ENCODE data around the gene SCN2A.
A peak's percentile ranks its signal among the peaks of the same experiment; 100 is the strongest.

SCN2A gene

DNA sequence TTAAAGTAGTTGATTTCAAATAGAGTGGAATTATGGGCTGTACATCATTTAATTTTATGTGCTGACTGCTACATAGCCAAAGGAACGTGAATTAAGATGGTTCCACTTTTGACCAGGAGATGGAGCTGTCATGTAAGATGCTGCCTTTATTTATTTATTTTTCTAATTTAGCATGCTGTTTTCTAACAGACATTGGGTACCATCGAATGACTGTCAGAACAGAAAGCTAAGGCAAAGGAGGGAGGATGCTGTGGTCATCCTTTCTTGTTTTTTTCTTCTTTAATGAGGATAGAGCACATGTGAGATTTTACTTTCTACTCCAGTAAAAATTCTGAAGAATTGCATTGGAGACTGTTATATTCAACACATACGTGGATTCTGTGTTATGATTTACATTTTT, at the start of gene SCN2A:
Gene SCN2A (plus strand): TSS at position 185 of the 400 bp plus-strand sequence. CDS start 56,410 bp downstream, outside the sequence.
- peak; percentile 2 for DNase-seq (ENCODE audit: low spot score)

DNA sequence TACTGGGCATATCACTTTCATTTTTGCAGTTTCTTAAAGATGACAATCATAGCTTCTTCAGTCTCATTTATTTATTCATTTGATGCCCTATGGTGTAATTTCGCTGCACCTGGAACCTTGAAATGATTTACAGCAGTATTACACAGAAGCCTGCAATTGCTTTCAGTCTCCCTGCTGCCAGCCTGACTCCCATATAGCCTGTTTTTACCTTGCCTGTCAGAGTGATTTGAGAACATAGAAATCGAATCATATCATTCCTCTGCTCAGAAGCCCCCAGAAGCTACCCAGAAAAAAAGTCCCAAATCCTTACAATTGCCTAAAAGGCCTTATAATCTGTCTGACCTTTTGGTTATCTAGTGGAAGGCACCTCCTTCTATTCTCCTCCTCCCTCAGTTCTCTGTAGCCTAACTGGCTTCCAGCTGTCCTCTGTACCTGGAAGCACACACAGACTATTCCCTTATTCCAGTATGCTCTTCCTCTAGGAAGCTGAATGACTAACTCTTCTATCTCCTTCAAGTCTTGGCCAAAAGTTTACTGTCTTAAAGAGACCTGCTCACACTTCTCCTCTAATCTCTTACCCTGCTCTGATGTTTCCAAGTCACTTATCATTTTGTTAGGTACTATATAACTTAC, 48.0 kb upstream of the SCN2A start:
- DNase-seq (ENCODE audit: low spot score): no peak

DNA sequence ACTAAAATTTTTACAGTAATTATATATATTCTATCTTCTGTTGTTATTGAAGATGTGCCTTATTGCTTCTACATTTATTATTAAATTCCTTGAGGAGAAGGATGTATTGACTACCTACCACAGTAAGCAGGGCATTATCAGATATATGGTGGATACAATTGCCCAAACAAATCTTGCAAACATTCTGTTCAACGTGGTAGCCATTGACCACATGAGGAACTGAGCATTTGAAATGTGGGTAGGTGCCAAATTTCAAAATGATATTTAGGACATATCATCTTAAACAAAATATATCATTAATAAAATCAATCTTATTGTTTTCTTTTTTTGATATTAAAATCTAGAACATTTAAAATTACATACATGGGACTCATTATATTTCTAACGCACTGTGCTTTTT, 46.5 kb upstream of the SCN2A start:
- DNase-seq (ENCODE audit: low spot score): no peak

DNA sequence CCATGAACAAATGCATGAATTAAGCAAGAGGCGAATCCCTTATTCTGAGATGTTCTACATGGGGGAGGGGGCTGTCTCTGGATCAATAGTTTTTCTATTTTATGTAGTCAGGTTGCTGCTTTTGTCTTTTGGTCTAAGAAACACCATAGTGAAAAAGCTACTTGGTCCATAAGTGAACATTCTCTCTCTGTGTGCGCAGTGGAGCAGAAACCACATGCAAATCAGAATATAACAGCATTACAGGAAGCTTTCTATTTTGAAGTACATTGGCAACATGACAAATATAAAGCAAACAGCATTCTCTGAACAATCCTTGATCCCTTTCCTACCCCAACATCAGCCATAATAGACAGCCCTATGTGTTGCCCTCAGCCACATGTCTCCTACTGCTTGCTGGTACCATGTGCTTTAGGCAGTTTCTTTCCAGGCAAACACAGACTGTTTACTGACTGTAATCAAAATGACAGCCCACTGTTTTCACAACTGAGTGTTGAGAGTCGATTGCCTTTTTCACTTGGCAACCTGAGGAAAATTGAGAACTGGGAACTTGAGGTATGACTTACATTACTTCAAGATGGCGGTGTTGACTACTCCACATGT, 45.9 kb upstream of the SCN2A start:
- DNase-seq (ENCODE audit: low spot score): no peak

DNA sequence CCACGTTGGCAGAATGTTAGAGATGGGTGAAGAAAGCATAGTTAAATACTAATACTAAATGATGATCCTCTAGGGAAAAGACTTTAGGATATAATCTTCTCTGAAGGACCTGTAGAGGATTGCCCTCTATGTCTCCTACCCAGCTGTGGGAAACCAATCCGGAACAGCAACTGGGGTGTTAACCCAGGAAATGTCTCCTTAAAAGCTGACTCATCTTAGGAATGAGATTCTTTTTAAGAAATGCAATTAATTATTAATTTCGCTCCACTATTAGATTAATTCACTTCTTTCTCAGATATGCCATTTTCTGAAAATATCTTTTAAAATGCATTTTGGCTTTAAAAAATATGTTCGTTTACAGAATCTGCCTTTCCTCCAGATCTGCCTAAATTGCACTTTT, 42.8 kb upstream of the SCN2A start:
- DNase-seq (ENCODE audit: low spot score): peak; percentile 0

DNA sequence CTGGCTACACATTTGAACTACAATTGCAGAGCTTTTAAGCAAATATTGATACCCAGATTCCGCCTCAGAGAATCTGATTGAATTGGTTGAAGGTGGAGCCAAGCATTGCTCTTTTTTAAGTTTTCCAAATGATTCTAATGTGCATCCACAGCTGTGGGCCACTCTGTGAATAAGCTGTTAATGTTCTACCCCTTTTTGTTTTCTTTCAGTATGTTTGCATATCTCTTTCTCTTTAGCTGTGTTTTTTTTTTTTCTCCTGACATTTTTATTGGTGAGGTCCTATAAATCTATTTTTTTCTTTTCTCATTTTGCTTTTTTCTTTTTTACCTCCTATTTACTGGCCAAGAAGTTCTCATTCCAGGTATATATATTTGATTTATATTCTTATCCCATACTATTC, 41.9 kb upstream of the SCN2A start:
- no peak for DNase-seq (ENCODE audit: low spot score)

DNA sequence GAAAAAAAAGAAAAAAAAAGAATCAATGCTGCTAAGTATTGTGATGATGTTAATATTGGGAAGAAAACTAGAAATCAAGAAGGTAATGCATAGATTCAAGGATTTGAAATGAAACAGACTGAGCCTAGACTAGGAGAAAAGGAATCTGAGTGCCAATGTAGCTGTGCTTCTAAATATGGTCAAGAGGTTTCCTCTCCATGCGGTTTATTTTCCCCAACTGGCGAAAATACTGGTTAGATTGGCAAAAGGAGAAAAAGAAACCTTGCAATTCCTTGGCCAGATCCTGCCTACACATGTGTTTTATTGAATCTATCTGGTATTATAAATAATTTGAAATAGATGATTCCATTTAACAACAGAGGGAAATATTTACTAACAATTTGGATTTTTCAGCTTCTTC, 41.0 kb upstream of the SCN2A start:
- DNase-seq (ENCODE audit: low spot score): no peak

DNA sequence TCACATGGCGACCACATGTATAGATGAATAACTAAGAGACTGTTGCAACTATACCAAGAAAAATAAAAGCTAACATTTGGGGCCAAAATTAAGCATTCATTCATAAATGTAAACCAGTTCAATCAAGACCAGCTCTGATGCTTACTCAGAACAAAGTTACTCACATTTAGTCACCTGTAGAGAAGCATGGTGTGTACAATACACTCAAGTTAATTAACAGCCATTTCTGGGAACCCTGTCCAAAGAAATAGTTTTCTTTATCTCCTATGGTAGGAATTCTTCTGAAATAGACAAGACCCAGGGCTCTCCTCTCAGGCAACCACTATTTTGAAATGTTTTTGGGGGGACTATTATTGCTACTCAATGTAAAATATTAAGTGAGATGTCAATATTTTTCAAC, 37.0 kb upstream of the SCN2A start:
- DNase-seq (ENCODE audit: low spot score): no peak

DNA sequence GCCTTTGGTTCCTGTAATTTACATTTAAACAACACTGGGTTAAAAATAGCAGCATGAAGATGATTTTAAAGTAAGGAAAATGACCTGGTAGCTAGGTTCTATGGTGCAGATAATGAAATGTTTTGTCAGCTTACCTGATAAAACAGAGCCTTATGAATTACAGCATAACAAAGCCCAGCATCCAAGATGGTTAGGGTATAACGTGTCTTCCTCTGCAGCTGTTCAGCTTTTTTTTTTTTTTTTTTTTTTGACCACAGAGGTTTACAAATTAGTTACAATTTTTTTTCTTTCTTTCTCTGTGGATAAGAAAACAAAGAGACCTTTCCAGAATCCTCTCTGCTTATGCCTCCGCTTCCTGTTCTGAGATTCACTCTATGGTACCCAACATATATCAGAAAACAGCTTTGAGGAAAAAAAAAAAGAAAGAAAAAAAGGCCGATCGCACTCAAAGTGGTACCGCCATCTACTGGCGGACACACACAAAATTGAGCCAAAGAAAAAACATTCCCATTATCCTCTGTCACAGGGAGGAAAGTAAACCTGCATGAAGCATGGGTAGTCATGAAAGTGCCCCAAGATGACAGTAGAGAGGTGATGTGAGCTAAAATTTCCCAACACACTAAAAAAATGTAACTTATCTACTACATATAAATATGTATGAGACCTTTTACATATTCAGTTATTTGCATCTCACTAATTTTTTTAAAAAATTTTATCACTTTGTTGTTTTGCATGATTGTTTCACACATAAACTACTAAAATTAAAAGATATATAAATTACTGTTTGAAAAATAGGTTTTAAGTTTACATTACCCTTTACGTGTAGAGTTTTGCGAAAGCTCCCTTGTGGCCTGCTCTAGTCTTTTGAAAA, 35.3 kb upstream of the SCN2A start, which contains the start of gene SCN3A:
Gene SCN3A (minus strand): TSS at position 362 of the 871 bp plus-strand sequence. CDS start 27,656 bp downstream, outside the sequence.
- DNase-seq (ENCODE audit: low spot score): peak; percentile 5

DNA sequence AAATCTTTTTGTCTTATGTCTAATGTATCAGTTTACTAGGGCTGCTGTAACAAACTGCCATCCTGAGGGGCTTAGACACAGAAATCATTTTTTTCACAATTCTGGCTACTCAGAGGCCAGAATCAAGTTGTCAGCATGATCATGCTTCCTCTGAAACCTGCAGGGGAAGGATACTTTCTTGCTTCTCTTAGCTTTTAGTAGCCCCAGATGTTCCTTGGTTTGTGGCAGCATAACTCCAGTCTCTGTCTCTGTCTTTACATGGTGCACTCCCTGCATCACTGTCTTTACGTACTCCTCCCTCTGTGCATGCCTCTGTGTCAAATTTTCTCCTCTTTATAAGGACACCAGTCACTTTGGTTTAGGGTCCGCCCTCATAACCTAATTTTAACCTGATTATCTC, 33.3 kb upstream of the SCN2A start:
- DNase-seq (ENCODE audit: low spot score): no peak

DNA sequence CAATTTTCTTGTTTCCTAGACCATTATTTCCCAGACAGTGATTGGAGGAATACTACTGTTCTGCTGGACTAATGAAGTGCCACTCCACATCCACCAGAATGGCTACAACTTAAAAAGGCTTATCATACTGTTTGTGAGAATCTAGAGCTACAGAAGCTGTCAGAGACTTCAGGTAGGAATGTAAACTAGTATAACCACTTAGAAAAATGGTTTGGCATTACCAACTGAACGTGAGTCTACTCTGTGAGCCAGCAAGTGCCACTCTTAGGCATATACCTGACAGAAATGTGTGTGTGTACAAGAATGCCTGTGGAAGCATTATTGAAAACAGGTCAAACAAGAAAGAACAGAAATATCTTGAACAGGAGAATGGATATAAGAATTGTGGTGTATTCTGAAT, 31.1 kb upstream of the SCN2A start:
- DNase-seq (ENCODE audit: low spot score): no peak

DNA sequence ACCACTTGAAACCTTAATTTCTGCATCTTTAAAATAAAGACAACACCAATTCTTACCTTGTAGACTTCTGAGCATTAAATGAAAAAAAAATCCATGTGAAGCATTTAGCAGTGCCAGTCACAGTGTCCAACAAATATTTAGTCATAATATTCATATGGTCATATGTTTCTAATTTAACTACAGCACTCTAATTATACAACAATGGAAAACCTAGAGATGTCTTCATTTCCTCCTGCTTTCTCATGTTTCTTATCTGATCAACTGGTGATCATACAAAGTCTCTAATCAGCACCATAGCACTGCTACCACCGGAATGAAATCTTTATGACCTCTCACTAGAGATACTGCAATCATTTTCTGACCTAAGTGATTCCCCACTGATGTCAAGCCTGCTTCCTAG, 25.1 kb upstream of the SCN2A start:
- no peak for DNase-seq (ENCODE audit: low spot score)

DNA sequence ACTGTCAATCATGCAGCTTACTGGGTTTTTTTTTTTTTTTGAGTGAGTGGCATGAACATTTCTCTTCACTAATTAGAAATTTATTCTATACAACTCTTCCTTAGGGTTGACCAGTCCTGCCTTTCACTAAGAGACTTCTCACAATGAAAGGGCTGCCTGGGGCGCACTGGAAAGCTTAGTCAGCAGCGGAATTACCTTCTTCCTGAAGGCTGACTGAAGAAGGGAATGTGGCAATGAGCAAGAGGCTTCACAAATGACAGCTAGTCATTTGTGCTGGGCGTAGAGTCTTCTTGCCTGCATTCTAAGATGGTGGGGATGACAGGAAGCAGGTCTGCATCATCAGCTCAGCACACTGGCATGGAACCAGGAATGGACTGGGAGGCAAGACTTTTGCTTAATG, 19.7 kb upstream of the SCN2A start:
- no peak for DNase-seq (ENCODE audit: low spot score)

DNA sequence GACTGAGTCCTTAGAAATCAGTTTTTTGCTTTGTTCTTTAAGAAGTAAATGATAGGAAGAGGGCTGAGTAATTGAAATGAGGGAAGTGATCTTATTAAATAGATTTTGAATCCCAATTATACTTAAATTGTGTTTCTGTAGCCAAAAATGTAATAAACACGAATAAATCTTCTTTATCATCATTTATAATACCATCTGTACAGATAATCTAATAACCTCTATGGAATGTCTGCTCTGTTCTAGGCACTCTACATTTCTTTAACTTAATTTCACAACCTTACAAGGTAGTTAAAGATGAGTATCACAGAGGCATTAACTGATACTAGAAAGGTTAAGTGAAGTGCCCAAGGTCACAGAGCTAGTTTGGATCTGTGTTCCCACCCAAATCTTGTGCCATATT, 14.3 kb upstream of the SCN2A start:
- DNase-seq (ENCODE audit: low spot score): no peak

DNA sequence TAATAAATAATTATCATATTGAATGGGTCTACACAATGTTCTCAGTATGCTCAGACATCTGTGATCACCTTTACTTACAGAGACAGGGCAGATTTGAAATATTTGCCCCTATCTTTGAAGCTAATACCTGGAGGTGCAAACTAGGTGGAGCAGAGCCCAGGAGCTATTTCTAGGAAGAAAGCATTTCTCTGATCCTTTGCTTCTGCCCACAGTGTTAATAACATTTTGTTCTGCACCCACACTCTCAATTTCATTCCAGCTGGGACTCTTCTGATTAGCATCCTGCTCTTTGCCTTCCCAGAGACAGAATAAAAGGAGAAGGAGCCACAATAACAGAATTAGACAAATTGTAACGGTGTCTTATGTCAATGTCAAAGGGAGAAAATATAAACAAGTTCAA, 11.6 kb upstream of the SCN2A start:
- DNase-seq (ENCODE audit: low spot score): no peak

DNA sequence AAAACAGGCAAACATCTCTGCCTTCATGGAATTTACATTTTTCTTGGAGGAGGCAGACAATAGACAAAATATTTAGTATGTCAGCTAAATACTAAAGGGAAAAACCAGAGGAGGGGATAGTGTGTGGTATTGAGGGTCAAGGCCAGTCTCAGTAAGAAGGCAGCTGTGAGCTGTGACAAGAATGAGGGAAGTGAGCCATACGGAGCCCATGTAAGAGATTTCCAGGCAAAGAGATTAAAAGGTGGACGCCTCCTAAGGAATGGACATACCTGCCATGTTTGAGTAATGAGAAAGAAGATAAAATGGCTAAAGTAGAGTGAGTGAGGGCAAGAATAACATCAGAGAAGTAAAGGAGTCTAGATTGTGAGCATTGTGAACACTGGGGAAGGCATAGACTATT, 2.2 kb upstream of the SCN2A start:
- no peak for DNase-seq (ENCODE audit: low spot score)

DNA sequence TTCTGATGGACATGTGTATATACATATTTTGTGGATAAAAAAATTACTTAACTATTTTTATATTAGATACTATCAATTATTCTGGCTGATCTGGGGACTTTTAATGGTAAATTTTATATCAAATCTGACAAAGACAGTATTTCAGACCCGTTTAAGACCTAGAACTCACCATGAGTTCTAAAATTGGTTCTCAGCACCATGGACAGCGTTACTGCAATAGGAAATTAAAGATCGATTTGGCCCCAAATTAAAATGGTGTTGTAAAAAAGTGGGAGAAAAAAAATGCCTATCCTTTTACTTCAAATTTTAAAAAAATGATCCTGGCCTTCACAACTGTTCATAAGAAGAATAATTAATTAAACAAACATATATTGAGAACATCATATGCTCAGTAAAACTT, 919 bp upstream of the SCN2A start:
- no peak for DNase-seq (ENCODE audit: low spot score)

DNA sequence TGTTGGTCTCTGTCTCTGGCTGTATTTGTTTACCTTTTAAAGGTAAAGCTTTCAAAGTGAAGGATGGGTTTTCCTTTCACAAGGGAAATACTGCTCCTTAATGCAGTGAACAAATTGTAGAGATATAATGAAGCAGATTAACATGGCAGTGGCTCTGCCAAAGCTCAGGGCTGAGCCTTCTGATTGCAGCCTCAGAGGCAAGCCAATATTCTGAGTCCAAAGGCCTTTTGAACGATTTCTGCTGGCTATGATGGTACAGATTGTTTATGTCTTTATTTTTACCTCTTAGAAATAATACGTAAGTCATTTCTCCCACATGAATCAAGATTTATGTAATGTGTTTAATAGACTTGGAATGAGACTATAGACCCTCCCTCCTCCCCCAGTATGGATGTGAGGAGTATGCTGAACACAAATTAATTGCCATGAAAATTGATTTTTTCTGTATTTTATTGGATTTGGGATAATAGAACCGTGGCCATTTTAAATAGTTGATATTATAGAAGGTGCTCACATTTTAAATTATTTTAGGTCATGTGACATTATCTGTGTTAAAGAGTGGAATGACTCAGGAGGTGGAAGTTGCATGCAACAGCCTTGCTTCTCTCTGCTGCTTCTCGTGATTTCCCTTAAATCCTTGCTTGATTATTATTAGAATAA, 772 bp downstream of the SCN2A start:
- DNase-seq (ENCODE audit: low spot score): no peak

DNA sequence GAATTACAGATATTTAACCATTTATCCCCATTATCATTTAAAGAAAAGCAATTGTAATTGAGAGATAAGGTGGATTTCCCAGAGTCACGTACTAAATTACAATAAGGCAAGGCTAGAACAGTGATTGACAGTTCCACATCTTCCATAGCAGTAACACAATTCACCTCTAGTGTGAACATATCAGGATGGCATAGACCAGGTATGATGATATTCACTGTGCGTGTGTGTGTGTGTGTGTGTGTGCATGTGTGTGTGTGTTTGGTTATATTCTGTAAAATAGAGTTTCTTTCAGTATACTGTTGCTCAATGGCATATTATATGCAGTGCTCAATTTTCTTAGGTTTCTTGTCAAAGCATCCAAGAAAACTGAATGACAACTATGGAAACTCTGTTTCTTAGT, 1.7 kb downstream of the SCN2A start:
- DNase-seq (ENCODE audit: low spot score): no peak

DNA sequence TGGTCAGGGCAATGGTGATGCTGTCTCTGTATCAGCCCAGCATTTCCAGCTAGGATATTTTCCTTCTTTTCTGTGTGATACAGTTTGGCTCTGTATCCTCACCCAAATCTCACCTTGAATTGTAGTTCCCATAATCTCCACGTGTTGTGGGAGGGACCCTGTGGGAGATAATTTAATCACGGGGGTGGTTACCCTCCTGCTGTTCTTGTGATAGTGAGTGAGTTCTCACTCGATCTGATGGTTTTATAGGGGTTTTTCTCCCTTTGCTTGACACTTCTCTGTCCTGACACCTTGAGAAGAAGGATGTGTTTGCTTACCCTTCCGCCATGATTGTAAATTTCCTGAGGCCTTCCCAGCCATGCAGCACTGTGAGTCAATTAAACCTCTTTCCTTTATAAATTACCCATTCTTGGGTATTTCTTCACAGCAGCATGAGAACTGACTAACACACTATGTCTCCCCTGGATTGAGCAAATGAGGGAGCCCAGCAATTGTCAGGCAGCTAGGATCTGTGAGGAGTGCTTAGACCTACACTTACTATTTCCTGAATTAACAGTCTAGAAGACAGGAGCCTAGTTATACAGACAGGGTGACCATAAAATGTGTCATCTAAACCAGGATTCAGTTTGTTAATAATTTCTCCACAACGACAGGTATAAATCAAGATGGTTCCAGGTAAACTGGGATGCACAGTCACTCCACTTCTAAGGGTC, 6.0 kb downstream of the SCN2A start:
- DNase-seq (ENCODE audit: low spot score): no peak

DNA sequence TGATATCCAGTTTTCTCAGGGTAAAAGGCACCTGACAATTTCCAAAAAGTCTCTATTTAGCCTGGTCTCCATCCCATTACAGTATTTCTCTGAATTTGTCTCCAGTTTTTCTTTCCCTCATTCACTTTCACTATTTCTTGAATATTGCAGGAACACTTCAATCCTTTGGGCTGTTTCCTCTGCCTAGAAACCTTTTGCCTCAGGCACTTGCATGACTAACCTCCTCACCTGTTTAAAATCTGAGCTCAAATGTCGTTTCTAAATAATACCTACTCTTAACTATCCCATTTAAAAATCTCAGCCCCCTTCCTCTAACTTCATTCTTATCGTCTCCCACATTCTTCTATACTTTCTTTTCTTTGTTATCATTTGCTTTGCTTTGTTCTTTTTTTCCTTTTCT, 9.0 kb downstream of the SCN2A start:
- DNase-seq (ENCODE audit: low spot score): no peak

DNA sequence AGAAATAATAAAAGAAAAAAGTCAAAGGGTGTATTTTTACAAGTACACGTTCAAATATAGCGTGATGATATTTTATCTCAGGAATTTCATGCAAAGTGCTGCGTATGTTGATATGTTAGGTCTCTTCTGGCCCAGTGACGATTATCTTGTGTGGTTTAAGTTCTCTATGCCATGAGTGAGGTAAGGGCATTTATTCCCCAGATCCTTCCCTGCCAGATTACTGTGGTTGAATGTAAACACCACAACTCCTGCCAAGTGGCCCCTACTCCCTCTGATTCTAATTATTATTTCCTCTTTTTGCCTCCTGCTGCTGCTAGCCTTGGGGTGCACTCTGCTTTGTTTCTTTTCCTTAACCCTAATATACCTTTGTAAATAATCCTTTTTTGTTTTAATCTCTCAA, 12.2 kb downstream of the SCN2A start:
- no peak for DNase-seq (ENCODE audit: low spot score)

All from hepatic stellate cell (primary cell).